ENCODE data around the gene ARG2.
A peak's percentile ranks its signal among the peaks of the same experiment; 100 is the strongest.

The ARG2 gene

GRCh38 chr14:67683842-67684241 is 64.1 kb downstream of the ARG2 start:
- no peak for DNase-seq (ENCODE audit: low read depth in 2 of 2)

DNA sequence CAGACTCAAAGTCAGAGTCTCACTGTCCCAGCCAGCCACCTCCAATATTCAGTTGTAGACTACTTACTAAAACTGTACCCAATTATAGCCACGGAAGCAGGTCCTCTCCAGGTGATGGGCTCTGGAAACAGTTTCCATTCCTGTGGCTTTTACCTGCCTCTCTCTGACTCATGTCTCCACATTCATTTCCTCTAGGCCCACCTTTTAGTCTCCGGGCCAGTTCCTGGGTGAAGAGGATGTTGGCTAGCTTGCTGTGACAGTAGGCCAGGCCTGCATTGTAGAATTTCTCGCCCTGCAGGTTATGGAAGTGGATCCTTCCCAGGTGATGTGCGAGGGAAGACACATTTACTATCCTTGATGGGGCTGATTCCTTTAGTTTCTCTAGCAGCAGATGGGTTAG is 70.3 kb downstream of the ARG2 start:
- DNase-seq (ENCODE audit: low read depth in 2 of 2): no peak

- DNase-seq (ENCODE audit: low read depth in 2 of 2): peak; percentile 54 to 61
Measured at GRCh38 chr14:67694791-67695393, 75.2 kb downstream of the ARG2 start.

DNA sequence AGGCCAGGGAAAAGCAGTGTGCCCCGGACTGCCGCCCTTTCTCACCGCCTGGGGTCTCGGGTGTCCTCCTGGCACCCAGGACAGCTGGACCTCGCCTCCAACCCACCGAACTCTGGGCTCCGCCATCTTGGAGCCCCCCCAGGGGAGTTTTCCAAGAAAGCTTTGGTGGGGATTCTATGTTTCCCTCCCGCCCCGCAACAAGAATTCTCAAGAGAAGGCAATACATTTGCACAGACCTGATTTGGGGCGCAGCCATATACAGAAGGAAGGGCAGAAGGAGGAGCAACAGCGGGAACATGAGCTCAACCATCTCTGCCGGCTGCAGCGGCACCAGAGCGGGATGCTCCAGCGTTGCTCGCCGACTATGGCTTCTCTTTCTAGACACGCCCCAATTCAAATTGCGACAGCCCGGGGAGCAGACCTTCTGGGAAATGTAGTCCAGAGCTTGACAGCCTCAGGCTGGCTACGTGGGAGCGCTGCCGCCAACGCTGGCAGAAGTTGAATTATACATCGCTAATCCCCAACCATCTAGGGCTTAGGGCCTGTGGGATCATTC is 75.8 kb downstream of the ARG2 start, which contains the start of gene RDH11:
Gene RDH11, minus strand, starts transcription at position 371 of the 556 bp plus-strand sequence. Its CDS starts 61 bp downstream, at position 310.
- DNase-seq (ENCODE audit: low read depth in 2 of 2): peak; percentile 67 to 71

DNA sequence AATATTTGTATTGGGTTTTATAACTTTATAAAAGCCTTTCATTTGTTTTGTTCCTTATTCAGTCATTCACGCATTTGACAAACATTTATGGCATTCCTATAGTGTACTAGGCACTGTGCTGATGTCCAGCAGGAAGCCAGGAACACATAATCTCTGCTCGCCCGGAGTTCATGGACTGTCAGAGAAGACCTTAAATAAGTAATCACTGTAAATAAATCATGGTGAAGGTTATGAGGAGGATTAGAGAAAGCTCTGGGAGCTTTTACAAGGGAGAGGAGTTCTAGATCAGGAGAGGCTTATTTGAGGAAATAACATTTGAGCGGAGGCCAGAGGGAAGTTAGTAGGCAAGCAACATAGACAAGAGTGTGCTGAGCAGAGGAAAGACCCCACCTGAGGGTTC is 77.3 kb downstream of the ARG2 start:
- no peak for DNase-seq (ENCODE audit: low read depth in 2 of 2)

- DNase-seq (ENCODE audit: low read depth in 2 of 2): no peak
Measured at GRCh38 chr14:67698179-67698578, 78.5 kb downstream of the ARG2 start.
